ENCODE measurements around the gene ZNF700. TPM values are rescaled to one million over a fixed set of nuclear protein-coding genes. Genes with fewer than 3 reads are reported as not detected.
"Not testable (repeated sequence)": the region's sequence is repeated elsewhere in the genome, so short reads cannot be mapped to it uniquely, and the experiment has no call there.

The ZNF700 gene
- total RNA-seq, 1 donor from 2014 or later, result 15.9 TPM

DNA sequence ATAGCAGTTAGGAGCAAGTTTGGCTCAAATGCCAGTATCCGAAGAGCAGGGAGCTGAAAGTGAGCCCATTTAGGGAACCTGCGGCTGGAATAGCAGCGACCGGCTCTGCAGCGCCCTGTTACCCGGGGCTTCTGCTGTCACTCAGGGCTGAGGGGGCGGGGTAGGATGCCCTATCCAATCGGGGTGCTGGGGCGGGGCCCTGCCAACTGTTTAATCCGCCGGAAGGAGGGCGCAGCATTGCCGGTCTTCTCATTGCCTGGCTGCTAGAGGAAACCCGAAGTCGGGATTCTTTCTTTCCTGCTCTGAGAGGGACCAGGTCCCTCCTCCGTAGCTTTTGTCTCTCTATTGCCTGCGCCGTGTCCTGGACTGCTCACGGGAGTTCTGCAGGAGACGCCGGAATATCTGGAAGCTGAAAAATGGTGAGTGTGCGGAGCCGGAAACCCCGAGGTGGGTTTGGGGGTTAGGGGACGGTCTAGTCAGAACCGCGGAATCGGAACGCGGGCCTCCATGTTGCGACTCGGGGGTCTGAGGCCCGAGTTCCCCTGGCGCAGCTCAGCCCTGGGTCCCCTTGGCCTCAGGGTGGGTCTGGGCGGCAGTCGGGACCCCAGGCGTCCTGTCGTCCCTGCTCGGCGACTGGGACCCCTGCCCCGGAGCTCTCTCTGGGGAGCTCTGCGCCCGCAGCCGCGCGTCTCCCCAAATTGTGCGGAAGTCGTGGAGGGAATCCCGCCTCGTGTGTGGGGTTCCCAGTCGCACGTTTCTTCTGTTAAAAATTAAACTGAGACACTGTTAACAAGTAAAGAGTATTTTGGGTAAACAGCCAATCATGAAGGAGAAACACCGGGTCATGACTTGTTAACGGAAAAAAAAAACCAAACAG, 62.7 kb downstream of the ZNF700 start:
- DNase-seq (ENCODE audit: low spot score), result peak; percentile 97

DNA sequence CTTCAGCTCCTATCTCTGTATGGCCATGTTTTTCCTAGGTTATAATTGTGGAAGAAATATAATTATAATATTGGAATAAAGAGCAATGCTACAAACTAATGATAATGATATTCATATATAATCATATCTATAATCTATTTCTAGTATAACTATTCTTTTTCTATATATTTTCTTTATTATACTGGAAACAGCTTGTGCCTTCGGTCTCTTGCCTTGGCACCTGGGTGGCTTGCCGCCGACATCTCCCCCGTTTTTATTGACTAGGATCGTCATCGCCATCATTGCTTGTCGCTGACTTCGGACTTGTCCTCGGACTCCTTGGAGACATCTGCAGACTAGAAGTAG, 64.2 kb downstream of the ZNF700 start:
- no peak for DNase-seq (ENCODE audit: low spot score)

DNA sequence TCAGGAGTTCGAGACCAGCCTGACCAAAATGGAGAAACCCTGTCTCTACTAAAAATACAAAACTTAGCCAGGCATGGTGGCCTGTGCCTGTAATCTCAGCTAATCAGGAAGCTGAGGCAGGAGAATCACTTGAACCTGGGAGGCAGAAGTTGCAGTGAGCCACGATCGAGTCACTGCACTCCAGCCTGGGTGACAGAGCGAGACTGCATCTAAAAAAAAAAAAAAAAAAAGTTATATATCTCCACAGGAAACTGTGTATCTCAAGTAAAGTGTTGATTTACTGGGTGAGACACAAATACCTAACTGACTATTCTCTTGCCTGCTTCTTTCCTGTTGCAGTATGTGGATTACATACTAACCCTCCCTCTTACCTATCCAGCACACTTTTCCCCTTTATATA, 67.0 kb downstream of the ZNF700 start:
- not testable (repeated sequence) for DNase-seq (ENCODE audit: low spot score)

DNA sequence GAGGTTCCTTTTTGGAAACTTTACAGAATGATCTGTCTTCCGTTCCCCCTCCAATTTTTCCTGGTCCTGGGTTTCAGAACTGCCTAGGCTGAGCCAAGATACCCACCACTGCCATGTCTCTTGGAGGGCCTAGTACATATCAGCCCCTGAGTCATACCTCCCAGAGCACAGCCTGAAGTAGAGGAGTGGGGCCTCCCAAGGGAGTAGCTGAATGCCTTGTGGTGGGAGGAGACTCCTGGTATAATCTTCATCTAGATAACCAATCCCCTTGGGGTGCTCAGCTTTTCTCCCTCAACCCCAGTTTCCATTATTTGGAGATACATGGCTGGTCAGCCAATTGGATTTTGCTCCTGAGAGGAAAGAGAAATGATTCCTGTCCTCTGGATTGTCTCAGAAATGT, 70.3 kb downstream of the ZNF700 start:
- no peak for DNase-seq (ENCODE audit: low spot score)

Other genes with a start within 250 kb of the ZNF700 start
- gene ZNF823, start 186.2 kb upstream of the ZNF700 start, total RNA-seq, result 8.7 TPM
- gene ZNF441, start 158.1 kb upstream of the ZNF700 start, total RNA-seq, result 6.6 TPM
- gene ZNF491, start 126.6 kb upstream of the ZNF700 start, total RNA-seq, result 3.9 TPM
- gene ZNF440, start 110.8 kb upstream of the ZNF700 start, total RNA-seq, result 14.1 TPM
- gene ZNF439, start 76.4 kb upstream of the ZNF700 start, total RNA-seq, result 16.3 TPM
- gene ZNF69, start 37.3 kb upstream of the ZNF700 start, total RNA-seq, result 25.5 TPM
- gene ZNF763, start 39.9 kb downstream of the ZNF700 start, total RNA-seq, result 5.2 TPM
- gene ZNF433, start 110.6 kb downstream of the ZNF700 start, total RNA-seq, result 7.7 TPM
- gene ZNF878, start 127.9 kb downstream of the ZNF700 start, total RNA-seq, result 0.17 TPM
- 12.2 TPM for gene ZNF844, start 139.6 kb downstream of the ZNF700 start, total RNA-seq
- gene ZNF20, start 215.2 kb downstream of the ZNF700 start, total RNA-seq, result 3.4 TPM
- gene ZNF625, start 231.6 kb downstream of the ZNF700 start, total RNA-seq, result 5.9 TPM
- 8.8 TPM for gene ZNF136, start 238.0 kb downstream of the ZNF700 start, total RNA-seq

Measured in mucosa of gallbladder (tissue), 1 donor.